GM19025 (cell line): Measurements from ENCODE around the gene STAM2.
"Not testable (repeated sequence)": the region's sequence is repeated elsewhere in the genome, so short reads cannot be mapped to it uniquely, and the experiment has no call there.

Experiments used
- ATAC-seq: cut with Tn5 transposase; IDR thresholded peaks from one replicate; pipeline ENCODE4 v1.9.1; 2021; ENCODE audit warnings: mild to moderate bottlenecking, low read depth, moderate library complexity; ENCODE audit not compliant: unreplicated experiment

Gene STAM2

DNA sequence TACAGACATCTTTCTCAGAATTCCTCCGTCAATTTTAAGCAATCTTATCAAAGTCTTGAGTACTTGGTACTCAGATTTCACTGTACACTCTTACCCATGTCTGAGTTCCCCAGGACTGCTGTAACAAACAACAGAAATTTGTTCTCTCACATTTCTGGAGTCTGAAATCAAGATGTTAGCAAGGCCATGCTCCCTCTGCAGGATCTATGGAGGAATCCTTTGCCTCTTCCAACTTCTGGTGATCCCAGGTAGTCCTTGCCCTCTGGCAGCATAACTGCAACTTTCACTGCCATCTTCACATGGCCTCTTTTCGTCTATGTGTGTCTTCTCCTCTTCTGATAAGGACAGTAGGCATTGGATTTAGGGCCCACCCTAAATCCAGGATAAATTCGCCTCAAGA lies 59.6 kb downstream of the STAM2 start:
- no peak for ATAC-seq

DNA sequence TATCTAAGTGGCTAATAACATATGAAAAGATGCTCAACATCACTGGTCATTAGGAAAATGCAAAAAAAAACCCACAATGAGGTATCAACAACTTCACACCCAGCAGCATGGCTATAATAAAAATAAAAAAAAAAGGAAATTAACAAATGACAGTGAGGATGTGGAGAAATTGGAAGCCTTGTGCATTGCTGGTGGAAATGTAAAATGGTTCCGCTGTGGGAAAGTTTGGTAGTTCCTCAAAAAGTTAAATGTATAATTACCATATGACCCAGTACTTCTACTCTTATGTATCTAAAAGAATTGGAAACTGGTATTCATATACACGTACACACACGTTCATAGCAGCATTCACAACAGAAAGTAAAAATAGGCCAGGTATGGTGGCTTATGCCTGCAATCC lies 61.2 kb downstream of the STAM2 start:
- no peak for ATAC-seq

DNA sequence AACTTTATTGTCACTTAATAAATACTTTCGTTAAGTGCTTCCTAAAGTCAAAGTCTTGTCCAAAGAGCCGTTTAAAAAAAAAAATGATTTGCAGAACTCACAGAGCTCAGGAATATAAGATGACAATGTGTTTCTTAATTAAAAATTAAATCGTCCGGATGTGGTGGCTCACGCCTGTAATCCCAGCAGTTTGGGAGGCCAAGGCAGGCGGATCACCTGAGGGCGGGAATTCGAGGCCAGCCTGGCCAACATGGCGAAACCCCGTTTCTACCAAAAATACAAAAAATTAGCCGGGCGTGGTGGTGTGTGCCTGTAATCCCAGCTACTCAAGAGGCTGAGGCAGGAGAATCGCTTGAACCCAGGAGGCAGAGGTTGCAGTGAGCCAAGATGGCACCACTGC lies 68.4 kb downstream of the STAM2 start:
- not testable (repeated sequence) for ATAC-seq

DNA sequence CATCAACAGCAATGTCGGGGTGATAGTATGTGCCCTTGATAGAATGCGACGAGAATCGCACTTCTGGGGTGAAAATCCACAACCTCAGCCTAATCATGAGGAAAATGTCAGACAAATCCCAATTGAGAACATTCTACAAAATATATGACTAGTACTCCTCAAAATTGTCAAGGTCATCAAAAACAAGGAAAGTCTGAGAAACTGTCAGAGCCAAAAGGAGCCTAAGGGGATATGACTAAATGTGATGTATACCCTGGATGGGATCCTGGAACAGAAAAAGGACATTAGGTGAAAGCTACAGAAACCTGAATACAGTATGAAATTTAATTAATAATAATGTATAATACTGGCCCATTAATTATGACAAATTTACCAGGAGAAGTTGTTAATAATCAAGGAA lies 69.1 kb downstream of the STAM2 start:
- no peak for ATAC-seq

DNA sequence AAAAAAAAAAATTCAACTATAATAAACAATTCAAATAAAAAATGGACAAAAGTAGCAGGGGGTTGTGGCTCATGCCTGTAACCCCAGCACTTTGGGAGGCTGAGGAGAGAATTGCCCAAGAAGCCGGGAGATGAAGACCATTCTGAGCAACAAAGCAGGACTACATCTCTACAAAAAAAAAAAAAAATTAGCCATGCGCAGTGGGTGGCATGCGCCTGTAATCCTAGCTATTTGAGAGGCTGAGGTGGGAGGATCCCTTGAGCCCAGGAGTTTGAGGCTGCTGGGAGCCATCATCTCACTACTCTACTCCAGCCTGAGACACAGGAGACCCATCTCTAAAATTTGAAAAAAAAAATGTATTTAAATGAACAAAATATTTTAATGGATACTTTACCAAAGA lies 72.3 kb downstream of the STAM2 start:
- ATAC-seq, result no peak

DNA sequence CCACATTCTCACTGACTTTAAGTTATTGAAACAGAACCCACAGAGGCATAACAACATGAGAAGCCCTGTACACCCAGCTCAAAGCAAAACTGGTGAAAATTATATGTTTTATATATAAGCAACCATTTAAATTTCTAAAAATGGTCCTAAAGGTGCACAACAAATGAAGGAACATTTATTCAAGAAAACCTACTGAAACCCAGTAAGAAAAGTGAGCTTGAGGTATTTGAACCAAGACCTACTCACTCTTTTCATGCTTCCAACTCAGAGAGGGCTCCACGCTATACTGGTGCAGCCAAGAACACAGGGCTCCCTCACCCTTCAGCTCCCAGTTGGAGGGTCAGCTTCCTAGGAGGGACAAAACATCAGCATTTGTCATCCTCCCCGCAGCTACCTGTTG lies 74.6 kb downstream of the STAM2 start:
- no peak for ATAC-seq

DNA sequence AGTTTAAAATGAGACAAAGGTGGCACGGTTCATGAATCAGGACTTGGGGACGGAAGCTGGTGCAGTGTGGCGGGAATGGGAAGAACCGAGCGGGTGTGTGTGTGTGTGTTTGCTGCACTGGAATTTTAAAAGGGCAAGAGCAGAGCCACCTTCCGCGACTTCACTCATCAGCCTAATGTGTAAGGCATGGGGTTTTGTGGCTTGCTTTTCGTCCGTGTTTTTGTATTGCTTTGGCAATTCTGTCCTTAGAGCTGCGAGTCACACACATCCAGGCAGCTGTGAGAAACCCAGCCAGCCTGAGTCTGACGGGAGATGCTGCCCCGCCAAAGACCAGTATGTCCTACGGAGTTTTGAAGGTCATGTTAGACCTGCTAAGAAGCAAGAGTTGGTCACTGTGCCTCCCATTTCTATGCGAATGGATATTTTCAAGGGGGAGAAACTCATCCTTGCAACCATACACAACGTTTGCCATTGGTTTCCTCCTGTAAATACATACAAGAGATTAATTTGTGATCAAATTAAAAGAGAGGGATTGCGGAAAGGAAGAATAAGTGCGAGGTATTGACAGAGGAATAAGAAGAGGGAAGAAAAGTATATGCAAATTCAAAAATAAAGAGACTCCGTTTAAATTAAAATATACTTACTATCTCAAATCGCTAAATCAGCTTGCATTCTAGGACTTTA lies 76.1 kb downstream of the STAM2 start:
- ATAC-seq, result no peak

DNA sequence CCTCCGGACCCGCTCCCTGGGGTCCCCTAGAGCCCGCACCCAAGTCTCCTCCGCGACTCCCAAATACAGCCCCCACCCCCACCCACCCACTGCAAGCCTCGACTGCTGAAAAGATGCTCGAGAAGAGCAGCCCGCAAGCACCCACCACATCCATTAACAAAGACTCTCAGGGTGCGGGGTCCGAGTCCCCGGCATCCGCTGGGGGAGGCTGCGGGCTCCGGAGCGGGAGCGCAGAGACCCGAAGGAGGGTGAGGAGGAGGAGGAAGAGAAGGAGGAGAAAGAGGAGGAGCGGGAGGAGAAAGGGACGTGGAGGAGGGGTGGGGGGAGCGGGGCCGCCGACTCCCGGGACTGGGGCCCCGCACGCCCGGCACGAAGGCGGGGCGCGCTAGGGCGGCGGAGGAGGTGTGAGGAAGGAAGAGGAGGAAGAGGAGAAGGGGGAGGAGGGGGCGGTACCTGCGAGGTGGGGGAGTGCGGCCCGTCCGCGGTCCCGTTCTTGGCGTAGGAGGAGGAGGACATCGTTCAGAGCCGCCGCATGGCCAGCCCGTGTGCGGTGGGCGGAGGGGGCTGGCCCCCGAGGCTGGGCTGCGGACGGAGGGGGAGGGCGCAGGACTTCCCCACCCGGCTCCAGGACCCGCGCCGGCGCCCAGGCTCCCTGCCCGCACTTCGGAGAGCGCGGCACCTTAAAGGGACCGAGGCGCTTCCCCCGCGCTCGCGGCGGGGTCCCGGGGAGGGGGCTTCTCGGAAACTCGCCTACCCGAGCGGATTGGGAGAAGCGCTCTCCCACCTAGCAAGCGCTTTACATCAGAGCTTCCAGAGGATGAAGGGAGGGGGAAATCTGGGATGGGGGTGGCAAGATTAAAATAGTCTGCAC lies 76.8 kb downstream of the STAM2 start, which contains the start of gene CACNB4:
TSS of gene CACNB4 (minus strand) at position 549 of the 871 bp plus-strand sequence.
- ATAC-seq, result no peak

DNA sequence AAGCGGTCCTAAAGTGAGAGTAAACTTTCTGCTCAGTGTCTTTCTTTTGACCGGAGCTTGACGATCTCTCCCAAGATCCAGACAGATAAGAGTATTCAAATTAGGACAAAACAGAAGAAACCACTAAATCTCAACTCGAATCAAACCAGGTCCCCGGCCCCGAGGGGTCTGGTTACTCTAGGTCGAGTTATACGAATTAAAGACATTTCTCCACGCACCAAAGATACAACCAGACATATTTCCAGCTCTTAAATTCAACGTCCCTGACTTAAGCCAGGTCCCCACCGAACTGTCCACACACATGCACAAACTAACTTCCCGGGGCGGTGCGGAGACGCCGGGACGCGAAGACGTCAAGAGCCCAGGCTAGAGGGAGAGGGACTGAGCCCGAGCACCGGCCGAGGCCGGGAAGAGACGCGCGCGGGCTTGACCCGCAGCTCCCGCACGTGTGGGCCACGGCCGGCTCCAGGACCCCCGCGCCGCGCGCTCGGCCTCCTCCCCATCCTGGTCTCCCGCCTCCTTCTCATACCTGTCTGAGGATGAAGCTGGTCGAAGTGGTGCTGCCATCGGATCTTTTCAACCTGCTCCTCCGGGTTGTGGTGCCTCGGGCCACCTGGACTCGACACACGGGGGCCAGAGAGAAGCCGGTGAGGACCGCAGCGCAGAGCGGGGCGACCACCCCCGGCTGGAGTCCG lies 77.6 kb downstream of the STAM2 start:
- no peak for ATAC-seq

DNA sequence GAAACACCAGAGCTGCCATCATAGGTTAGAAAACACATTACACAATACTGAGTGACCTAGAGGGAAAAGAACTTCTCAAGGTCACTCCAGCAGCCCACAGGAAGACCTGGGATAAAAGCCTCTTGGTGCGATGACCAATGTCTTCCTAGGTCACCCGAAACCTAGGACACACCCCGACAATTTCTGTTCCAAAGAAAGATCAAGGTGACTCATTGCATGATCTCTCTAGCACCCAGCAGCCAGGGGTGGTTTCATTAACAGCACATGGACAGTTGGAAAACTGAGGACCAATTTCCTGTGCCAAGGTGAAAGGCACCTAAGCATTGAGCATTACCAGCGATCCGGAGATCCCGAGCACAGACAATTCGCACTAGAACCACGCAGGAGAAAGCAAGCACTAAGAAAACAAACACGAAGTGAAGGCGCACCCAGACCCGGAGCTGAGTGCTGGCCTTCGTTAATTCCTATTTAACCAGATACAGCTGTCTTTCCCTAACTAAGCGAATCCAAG lies 78.2 kb downstream of the STAM2 start:
- ATAC-seq, result no peak

DNA sequence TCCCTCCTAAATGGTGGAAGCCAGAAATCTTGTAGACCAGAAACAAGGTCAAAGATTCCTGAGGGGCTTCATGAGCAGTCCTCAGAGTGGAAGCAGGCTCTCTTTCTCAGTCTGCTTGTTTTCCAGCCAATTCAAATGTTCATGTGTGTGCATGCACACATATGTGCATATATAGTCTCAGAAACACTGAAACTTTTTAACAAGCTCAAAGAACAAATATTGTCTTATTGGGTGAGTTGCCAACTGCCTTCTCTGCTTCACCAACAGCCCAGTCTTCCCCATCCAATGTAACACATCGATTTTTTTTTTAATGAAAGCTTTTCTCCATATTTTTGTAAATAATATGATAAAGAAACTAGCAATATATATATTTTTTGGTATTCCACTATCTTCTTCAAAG lies 80.4 kb downstream of the STAM2 start:
- no peak for ATAC-seq

DNA sequence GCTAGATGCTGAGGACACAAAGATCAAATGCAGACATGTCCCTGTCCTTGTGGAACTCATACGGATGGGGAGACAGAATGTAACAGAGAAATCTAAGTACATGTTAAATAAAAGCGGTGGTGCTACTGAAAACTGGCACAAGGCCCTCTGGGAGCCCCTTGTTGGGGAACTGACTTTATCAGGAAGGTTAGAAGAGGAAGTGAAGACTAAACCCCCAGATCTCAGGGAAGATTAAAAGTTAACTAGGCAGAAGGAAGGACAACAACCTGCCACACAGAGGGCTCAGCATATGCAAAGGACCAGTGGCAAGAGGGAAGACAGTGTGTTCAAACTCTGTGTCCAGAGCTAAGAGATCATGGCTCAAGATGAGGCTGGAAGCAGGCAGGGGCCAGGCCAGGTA lies 81.5 kb downstream of the STAM2 start:
- no peak for ATAC-seq

DNA sequence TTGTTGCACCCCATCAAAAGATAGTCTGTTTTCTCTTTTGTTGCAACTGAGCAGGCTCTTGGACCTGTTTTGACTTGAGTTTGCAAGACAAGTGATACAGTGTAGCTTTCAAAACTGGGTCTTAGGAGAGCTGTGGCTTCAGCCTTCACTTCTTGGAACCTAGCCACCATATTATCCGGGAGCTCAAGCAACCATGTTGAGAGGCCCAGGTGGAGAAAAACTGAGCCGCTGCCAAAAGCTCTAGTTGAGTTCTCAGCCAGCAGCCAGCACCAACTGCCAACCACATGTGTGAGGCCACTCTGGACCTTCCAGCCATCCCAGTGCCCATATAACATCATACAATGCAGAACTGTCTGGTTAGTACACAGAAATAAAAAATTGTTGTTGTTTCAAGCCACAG lies 82.1 kb downstream of the STAM2 start:
- ATAC-seq, result no peak

DNA sequence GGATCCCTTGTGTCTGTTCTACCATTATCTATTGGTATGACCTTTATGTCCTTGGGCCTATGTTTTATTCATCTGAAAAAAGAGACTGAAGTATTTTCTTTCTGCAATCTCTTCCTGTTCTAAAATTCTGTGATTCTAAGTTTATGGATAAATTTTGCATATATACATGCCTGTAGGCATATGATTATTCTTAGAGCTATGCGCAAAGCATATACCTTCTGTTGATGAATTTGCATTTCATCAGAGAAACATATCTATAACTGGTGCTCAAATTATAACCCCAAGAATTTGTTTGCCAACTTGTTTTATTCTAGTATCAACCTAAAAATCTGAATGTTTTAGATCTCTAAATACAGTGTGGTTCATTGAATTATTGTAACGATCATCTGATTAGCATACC lies 83.5 kb downstream of the STAM2 start:
- ATAC-seq, result no peak

DNA sequence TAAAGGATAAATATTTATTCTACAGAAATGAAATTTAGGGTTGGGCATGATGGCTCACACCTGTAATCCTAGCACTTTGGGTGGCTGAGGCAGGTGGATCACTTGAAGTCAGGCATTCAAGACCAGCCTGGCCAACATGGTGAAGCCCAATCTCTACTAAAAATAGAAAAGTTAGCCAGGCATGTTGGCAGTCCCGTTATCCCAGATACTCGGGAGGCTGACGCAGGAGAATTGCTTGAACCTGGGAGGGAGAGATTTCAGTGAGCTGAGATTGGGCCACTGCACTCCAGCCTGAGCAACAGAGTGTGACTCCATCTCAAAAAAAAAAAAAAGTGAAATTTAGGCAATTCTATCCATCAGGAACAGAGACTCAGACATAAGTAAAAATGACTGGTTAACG lies 84.8 kb downstream of the STAM2 start:
- not testable (repeated sequence) for ATAC-seq

DNA sequence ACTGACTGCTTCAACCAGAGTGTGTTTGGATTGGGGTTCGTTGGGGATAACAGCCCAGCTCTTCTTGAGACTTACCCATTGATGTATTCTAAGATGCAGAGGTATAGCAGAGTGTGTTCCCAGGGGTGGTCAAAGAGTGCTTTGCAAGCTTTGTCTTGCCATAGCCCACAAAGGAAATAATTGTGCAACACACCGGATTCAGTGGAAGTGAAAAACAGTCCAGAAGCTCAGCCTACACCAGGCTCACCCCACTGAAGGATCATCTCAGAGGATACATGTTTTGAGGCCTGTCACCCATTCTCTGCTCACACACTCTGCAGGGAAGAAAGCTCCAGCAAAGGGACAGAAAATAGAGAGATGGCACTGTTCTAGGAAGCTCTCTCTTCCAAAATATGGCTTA lies 86.3 kb downstream of the STAM2 start:
- no peak for ATAC-seq

DNA sequence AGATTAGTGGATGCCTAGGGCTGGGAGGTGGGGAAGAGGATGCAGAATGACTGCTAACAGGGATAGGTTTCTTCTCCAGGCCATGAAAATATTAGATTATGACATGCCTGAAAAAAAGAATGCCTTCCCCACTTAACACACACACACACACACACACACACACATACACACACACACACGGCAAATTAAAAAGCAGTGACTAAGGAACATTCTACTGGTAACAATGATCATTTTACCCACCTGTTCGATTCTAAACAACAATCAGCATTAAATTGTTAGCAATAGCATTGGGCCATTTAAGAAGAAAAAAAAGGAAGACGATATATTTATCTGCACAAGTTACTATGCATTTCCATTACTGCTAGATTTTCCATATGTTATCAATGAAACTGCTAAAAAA lies 87.6 kb downstream of the STAM2 start:
- ATAC-seq, result no peak

DNA sequence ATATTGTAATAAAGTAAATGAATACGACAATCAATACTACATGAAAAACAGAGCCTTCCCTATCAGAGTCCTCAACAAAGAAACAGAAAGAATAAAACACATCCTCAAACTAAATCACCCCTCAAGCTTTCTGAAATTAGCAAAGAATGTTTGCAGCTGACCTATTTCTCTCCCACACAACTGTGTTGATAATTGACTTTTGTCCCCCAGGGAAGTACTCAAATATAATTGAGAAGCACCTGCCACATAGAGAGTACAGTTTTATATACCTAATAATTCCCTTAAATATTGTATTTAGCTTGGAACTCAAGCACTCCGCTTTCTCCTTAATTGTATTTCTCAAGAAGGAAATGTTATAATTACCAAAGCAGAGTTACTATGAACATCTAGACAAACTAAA lies 89.3 kb downstream of the STAM2 start:
- no peak for ATAC-seq

DNA sequence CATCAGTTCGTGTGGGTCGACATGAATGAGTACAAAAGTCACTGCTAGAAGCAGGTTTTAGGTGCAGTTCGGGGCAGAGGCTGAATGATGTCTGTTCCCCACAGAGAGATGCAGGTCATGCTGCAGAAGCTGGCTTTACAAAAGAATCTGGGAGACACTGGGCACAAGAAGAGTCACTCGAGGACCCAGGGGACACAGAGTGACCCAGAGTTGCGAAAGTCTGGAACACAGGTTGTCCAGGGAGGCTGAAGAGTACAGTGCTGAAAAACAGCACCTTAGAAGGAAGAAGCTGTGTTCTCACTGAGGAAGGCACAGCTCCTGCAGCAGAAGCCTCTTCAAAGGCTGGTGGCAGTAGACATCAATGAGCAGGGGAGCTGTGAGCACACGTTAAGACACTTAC lies 91.5 kb downstream of the STAM2 start:
- no peak for ATAC-seq

DNA sequence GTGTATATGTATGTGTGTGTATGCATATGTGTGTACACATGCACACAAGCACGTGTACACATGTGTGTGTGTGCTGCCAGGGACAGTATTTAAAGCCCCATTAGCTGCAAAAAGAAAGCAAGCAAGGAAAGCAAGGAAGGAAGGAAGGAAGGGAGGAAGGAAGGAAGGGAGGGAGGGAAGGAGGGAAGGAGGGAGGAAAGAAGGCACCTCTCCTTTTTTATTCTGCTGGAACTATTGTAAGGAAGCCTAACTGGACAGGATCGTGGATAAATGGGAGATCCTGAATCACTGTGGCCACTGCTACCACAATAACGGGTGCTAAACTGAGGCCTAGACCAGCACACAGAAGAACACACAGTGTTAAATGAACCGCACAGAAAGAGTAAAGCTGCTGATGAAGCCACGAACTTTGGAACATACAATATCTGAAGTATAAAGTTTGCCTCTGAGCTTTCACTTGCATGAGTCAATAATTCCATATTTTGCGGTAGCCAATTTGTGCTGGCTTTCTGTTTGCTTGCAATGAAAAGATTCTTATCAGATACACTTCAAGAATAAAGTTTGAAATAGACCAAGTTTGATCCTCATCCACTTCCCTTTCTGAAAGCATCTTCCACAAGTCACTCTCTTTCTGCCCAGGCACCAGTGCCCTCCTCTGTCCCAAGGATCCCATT lies 92.2 kb downstream of the STAM2 start:
- ATAC-seq, result no peak

DNA sequence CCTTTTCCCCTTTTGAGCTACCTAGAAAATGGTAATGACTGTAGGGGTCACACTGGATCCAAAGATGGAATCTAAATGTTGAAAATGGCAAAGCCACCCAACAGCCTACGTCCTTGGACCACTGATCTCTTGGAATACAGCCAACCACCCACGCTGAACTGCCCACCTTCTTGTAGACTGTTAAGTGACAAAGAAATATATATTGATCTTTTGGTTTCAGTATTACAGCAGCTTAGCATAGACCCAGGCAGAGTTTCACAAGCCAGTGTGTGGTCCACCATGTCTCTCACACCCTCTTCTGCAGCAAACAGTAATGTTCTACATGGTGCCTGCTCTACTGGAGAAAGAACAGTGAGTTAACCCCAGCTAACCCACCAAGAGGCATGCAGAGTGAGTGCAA lies 96.9 kb downstream of the STAM2 start:
- ATAC-seq, result peak; percentile 89
